ENCODE measurements around the gene SFT2D3. TPM values are rescaled to one million over a fixed set of nuclear protein-coding genes. Genes with fewer than 3 reads are reported as not detected.
A peak's percentile ranks its signal among the peaks of the same experiment; 100 is the strongest.

The SFT2D3 gene
- total and polyA plus RNA-seq, 2 experiments from 2014 or later = 1.6 to 10.7 TPM

GRCh38 chr2:127702395-127703009 is 1.2 kb downstream of the SFT2D3 start:
- WGBS (ENCODE audit: low lambda C conversion rate, missing lambda C conversion rate) = 71% methylated on average over 19 of the region's 19 CpGs
- TF ChIP-seq EZH2 (IDR thresholded peaks at IDR 0.05; ENCODE audit: borderline replicate concordance) (no peak), CTCF (IDR thresholded peaks at IDR 0.05; ENCODE audit: poor library complexity) (no peak), EZH2phosphoT487 (IDR thresholded peaks at IDR 0.05; ENCODE audit: low read depth, severe bottlenecking, unreplicated experiment) (no peak)
- H3K36me3 ChIP-seq (replicated peaks; ENCODE audit: insufficient read depth, low read depth) = no peaks in the 10 kb centered on the region
- peaks cover 26% of the 10 kb centered on the region for H3K79me2 ChIP-seq
- H3K4me3 ChIP-seq = peak overlapping the region; percentile 17
- peaks cover 19% of the 10 kb centered on the region for H3K4me1 ChIP-seq (ENCODE audit: insufficient read depth)
- peak overlapping the region; percentile 99 for H3K27ac ChIP-seq
- H4K20me1 ChIP-seq (ENCODE audit: insufficient read depth, poor library complexity, severe bottlenecking) = peaks cover 10% of the 10 kb centered on the region
- no peaks in the 10 kb centered on the region for H3K9me3 ChIP-seq (ENCODE audit: low read depth)
- H3K4me2 ChIP-seq = peak overlapping the region; percentile 81
- no peaks in the 10 kb centered on the region for H3K9me2 ChIP-seq (replicated peaks; ENCODE audit: insufficient read depth)
- no peak for DNase-seq (ENCODE audit: low spot score)
- H3K27me3 ChIP-seq = no peaks in the 10 kb centered on the region
- H2AFZ ChIP-seq = no peak overlapping the region

GRCh38 chr2:127703282-127703681 is 2.0 kb downstream of the SFT2D3 start:
- TF ChIP-seq CTCF (IDR thresholded peaks at IDR 0.05; ENCODE audit: poor library complexity) (no peak), EZH2phosphoT487 (IDR thresholded peaks at IDR 0.05; ENCODE audit: low read depth, severe bottlenecking, unreplicated experiment) (no peak), EZH2 (IDR thresholded peaks at IDR 0.05; ENCODE audit: borderline replicate concordance) (no peak)
- DNase-seq (ENCODE audit: low spot score) = no peak
- peaks cover 19% of the 10 kb centered on the region for H3K4me1 ChIP-seq (ENCODE audit: insufficient read depth)
- H3K9me3 ChIP-seq (ENCODE audit: low read depth) = no peaks in the 10 kb centered on the region
- H3K79me2 ChIP-seq = peaks cover 26% of the 10 kb centered on the region
- H3K9me2 ChIP-seq (replicated peaks; ENCODE audit: insufficient read depth) = no peaks in the 10 kb centered on the region
- peak overlapping the region; percentile 81 for H3K4me2 ChIP-seq
- H3K27ac ChIP-seq = no peak overlapping the region
- peaks cover 10% of the 10 kb centered on the region for H4K20me1 ChIP-seq (ENCODE audit: insufficient read depth, poor library complexity, severe bottlenecking)
- H2AFZ ChIP-seq = no peak overlapping the region
- H3K36me3 ChIP-seq (replicated peaks; ENCODE audit: insufficient read depth, low read depth) = no peaks in the 10 kb centered on the region
- H3K27me3 ChIP-seq = no peaks in the 10 kb centered on the region
- H3K4me3 ChIP-seq = no peak overlapping the region
- WGBS (ENCODE audit: low lambda C conversion rate, missing lambda C conversion rate) = 93% methylated on average over 5 of the region's 5 CpGs

DNA sequence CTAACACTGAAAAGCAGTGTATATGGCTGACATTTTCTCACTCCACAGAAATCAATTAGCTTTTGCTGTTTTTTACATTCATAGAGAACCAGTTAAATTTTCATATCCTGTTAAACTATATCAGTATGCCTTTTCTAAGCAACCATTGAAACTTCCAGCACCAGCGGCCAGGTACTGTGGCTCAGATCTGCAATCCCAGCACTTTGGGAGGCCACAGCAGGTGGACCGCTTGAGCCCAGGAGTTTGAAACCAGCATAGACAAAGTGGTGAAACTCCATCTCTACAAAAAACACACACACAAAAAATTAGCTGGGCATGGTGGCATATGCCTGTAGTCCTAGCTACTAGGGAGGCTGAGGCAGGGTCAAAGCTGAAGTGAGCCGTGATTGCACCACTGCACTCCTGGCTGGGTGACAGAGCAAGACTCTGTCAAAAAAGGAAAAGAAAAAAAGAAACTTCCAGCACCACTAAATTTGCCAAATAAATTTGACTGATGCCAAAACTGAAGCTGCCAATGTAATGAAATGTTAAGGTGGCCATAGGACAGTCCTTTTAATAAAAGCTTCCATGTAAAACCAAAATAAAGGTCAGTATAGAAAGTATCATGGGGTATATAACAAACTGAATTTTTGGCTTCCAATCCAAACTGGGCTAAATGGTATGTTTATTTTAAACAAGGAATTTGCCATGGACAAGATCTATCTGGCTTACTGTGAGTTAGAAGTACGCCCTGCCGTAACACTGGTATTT is 3.5 kb downstream of the SFT2D3 start:
- H3K9me3 ChIP-seq (ENCODE audit: low read depth) = no peaks in the 10 kb centered on the region
- peak overlapping the region; percentile 26 for H3K27ac ChIP-seq
- H4K20me1 ChIP-seq (ENCODE audit: insufficient read depth, poor library complexity, severe bottlenecking) = peaks cover 10% of the 10 kb centered on the region
- TF ChIP-seq EZH2phosphoT487 (IDR thresholded peaks at IDR 0.05; ENCODE audit: low read depth, severe bottlenecking, unreplicated experiment) = no peak
- TF ChIP-seq CTCF (IDR thresholded peaks at IDR 0.05; ENCODE audit: poor library complexity) = no peak
- TF ChIP-seq EZH2 (IDR thresholded peaks at IDR 0.05; ENCODE audit: borderline replicate concordance) = no peak
- peaks cover 18% of the 10 kb centered on the region for H3K4me1 ChIP-seq (ENCODE audit: insufficient read depth)
- no peaks in the 10 kb centered on the region for H3K9me2 ChIP-seq (replicated peaks; ENCODE audit: insufficient read depth)
- DNase-seq (ENCODE audit: low spot score) = no peak
- no peaks in the 10 kb centered on the region for H3K36me3 ChIP-seq (replicated peaks; ENCODE audit: insufficient read depth, low read depth)
- no peak overlapping the region for H3K4me3 ChIP-seq
- H2AFZ ChIP-seq = no peak overlapping the region
- H3K79me2 ChIP-seq = peaks cover 26% of the 10 kb centered on the region
- peak overlapping the region; percentile 51 for H3K4me2 ChIP-seq
- 90% methylated on average over 5 of the region's 5 CpGs for WGBS (ENCODE audit: low lambda C conversion rate, missing lambda C conversion rate)
- no peaks in the 10 kb centered on the region for H3K27me3 ChIP-seq
